IMR-90 (cell line): ENCODE results near the gene CDH16. TPM values are rescaled to one million over a fixed set of nuclear protein-coding genes. Genes with fewer than 3 reads are reported as not detected.

Experiments
- ATAC-seq: fragments of 200-7000 bp; cut with Tn5 transposase; 2 replicates; pipeline ENCODE4 v1.9.1; 2020; ENCODE audit warnings: low read depth, mild to moderate bottlenecking, moderate library complexity
- BruUV-seq: library from RNA; stranded (reverse); fragments of 400-500 nt; replicated peaks from 2 replicates; lab custom pipeline; 2021; lab: Mats Ljungman, UMichigan
- CTCF ChIA-PET: fragments of 300-600 bp; formaldehyde crosslinking; extraction: SDS; loops from one replicate; lab custom pipeline; 2021; ENCODE audit warnings: antibody characterized with exemption; lab: Yijun Ruan, JAX
- POLR2A ChIA-PET: fragments of 300-600 bp; sonication (Branson Sonifier 250); formaldehyde crosslinking; loops from one replicate; lab custom pipeline; 2022; ENCODE audit warnings: antibody characterized with exemption; ENCODE audit not compliant: unreplicated experiment; lab: Charles Lee
- DNase-seq: peaks from one replicate; pipeline ENCODE4 v3.0.0; 2013
- H2AFZ ChIP-seq: replicated peaks from 2 replicates; pipeline ENCODE3; 2013; ENCODE audit warnings: low read length, mild to moderate bottlenecking; ENCODE audit not compliant: poor library complexity
- H2AK5ac ChIP-seq: 2 replicates; pipeline ENCODE4 v1.6.1; 2013; ENCODE audit warnings: low read depth, low read length, inconsistent platforms
- H2AK9ac ChIP-seq: replicated peaks from 2 replicates; pipeline ENCODE3; 2013; ENCODE audit warnings: mild to moderate bottlenecking, low read depth, low read length, moderate library complexity; ENCODE audit not compliant: poor library complexity
- H2BK120ac ChIP-seq: 2 replicates; pipeline ENCODE4 v1.6.1; 2013; ENCODE audit warnings: low read depth, low read length, inconsistent platforms
- H2BK15ac ChIP-seq: 3 replicates; pipeline ENCODE4 v1.6.1; 2013; ENCODE audit warnings: low read depth, low read length, inconsistent platforms
- H2BK20ac ChIP-seq: 2 replicates; pipeline ENCODE4 v1.6.1; 2013; ENCODE audit warnings: low read depth, mild to moderate bottlenecking, inconsistent platforms, low read length, moderate library complexity
- H2BK5ac ChIP-seq: 2 replicates; pipeline ENCODE4 v1.6.1; 2013; ENCODE audit warnings: mild to moderate bottlenecking, low read depth, low read length, inconsistent platforms; ENCODE audit not compliant: poor library complexity, severe bottlenecking
- H3K14ac ChIP-seq: replicated peaks from 2 replicates; pipeline ENCODE4 v1.6.1; 2013; ENCODE audit warnings: low read depth, low read length, inconsistent platforms
- H3K18ac ChIP-seq: 2 replicates; pipeline ENCODE4 v1.6.1; 2013; ENCODE audit warnings: low read depth, low read length, control low read depth
- H3K23ac ChIP-seq: 2 replicates; pipeline ENCODE4 v1.6.1; 2013; ENCODE audit warnings: low read depth, low read length, inconsistent platforms
- H3K27ac ChIP-seq: 2 replicates; pipeline ENCODE4 v1.5.1; 2013; ENCODE audit warnings: mild to moderate bottlenecking, control low read depth, low read length; ENCODE audit not compliant: insufficient read depth
- H3K27me3 ChIP-seq: 2 replicates; pipeline ENCODE4 v1.6.1; 2013; ENCODE audit warnings: low read length; ENCODE audit not compliant: control insufficient read depth, insufficient read depth
- H3K36me3 ChIP-seq: 2 replicates; pipeline ENCODE4 v1.6.1; 2013; ENCODE audit warnings: low read length, mixed read lengths; ENCODE audit not compliant: control insufficient read depth, insufficient read depth
- H3K4ac ChIP-seq: 2 replicates; pipeline ENCODE4 v1.6.1; 2013; ENCODE audit warnings: low read depth, low read length, inconsistent platforms
- H3K4me1 ChIP-seq: 2 replicates; pipeline ENCODE4 v1.6.1; 2013; ENCODE audit warnings: low read length, mixed read lengths; ENCODE audit not compliant: control insufficient read depth, insufficient read depth
- H3K4me2 ChIP-seq: 2 replicates; pipeline ENCODE4 v1.6.1; 2013; ENCODE audit warnings: low read depth, mild to moderate bottlenecking, control low read depth, low read length, moderate library complexity
- H3K4me3 ChIP-seq: 2 replicates; pipeline ENCODE4 v1.5.1; 2013; ENCODE audit warnings: low read depth, mild to moderate bottlenecking, control low read depth, low read length, moderate library complexity; ENCODE audit not compliant: insufficient read depth
- H3K56ac ChIP-seq: 2 replicates; pipeline ENCODE4 v1.6.1; 2013; ENCODE audit warnings: low read length, inconsistent platforms; ENCODE audit not compliant: insufficient read depth; ENCODE audit errors: extremely low read depth
- H3K79me1 ChIP-seq, 2 experiments: 2 replicates each; pipeline ENCODE4 v1.6.1; 2013; ENCODE audit warnings: low read length in 2 of 2, inconsistent platforms in 1 of 2, low read depth in 1 of 2
- H3K9ac ChIP-seq: 2 replicates; pipeline ENCODE4 v1.6.1; 2013; ENCODE audit warnings: low read depth, low read length, control low read depth
- H3K9me1 ChIP-seq: 2 replicates; pipeline ENCODE4 v1.6.1; 2013; ENCODE audit warnings: low read length, inconsistent platforms; ENCODE audit not compliant: insufficient read depth
- H3K9me3 ChIP-seq: 2 replicates; pipeline ENCODE4 v1.6.1; 2013; ENCODE audit warnings: low read length; ENCODE audit not compliant: control insufficient read depth, insufficient read depth
- H4K20me1 ChIP-seq: 2 replicates; pipeline ENCODE4 v1.6.1; 2013; ENCODE audit warnings: low read length, inconsistent platforms; ENCODE audit not compliant: insufficient read depth
- H4K5ac ChIP-seq: 2 replicates; pipeline ENCODE4 v1.6.1; 2013; ENCODE audit warnings: mild to moderate bottlenecking, low read depth, low read length, control low read depth
- H4K8ac ChIP-seq, 2 experiments: 2 replicates each; pipeline ENCODE4 v1.6.1; 2013; ENCODE audit warnings: low read depth in 2 of 2, low read length in 2 of 2, control low read depth in 1 of 2, inconsistent platforms in 1 of 2
- H4K91ac ChIP-seq: 2 replicates; pipeline ENCODE4 v1.6.1; 2013; ENCODE audit warnings: low read depth, low read length, inconsistent platforms; ENCODE audit not compliant: insufficient read depth
- BHLHE40 ChIP-seq: fragments of 150-350 bp; IDR thresholded peaks from 2 replicates; pipeline ENCODE4 v1.6.1; 2016; ENCODE audit warnings: mild to moderate bottlenecking, low read depth, low read length
- CEBPB ChIP-seq: IDR thresholded peaks from 2 replicates; pipeline ENCODE4 v1.6.1; 2012; ENCODE audit warnings: low read depth, low read length, improper control_type of control experiment
- CTCF ChIP-seq: conservative IDR thresholded peaks from 2 replicates; pipeline ENCODE4 v1.5.1; 2012; ENCODE audit warnings: mild to moderate bottlenecking, low read depth, low read length, improper control_type of control experiment
- RAD21 ChIP-seq: IDR thresholded peaks from 2 replicates; pipeline ENCODE4 v1.6.1; 2012; ENCODE audit warnings: low read length, improper control_type of control experiment
- RFX5 ChIP-seq: IDR thresholded peaks from 2 replicates; pipeline ENCODE4 v1.8.0; 2012; ENCODE audit warnings: low read depth, mild to moderate bottlenecking, low read length, moderate library complexity
- SMC3 ChIP-seq: fragments of 150-350 bp; IDR thresholded peaks from 2 replicates; pipeline ENCODE4 v1.6.1; 2016; ENCODE audit warnings: low read depth, mild to moderate bottlenecking, antibody characterized with exemption, low read length, moderate library complexity
- WGBS, 2 experiments: methylation state at CpG; one replicate each; pipeline versions ENCODE4 v1.1.5 to v1.1.7; 2013; ENCODE audit warnings: missing lambda C conversion rate in 2 of 2; ENCODE audit not compliant: insufficient read length in 1 of 2; ENCODE audit errors: extremely low coverage in 2 of 2; 5-methylcytosine and 5-hydroxymethylcytosine counted together
- dilution Hi-C: fragments of 300-500 bp; cut with HindIII; formaldehyde crosslinking; loops from one replicate; pipeline ENCODE4 v1.14.3; 2018; ENCODE audit warnings: low sequenced_read_pairs; ENCODE audit not compliant: unreplicated experiment
- in situ Hi-C: fragments of 300-500 bp; cut with MboI; formaldehyde crosslinking; loops from 3 replicates; pipeline ENCODE4 v1.14.3; 2019; ENCODE audit warnings: low sequenced_read_pairs, inconsistent platforms, mixed read lengths
- intact Hi-C: fragments of 100-400 bp; cut with micrococcal nuclease; formaldehyde crosslinking; loops from 2 replicates; pipeline ENCODE4 v1.10.0; 2022
- polyA plus RNA-seq, 3 experiments: library from polyadenylated mRNA; depleted of rRNA; stranded (reverse); fragments of >200 nt; gene quantifications; 2 replicates each; pipeline ENCODE4 v1.2.3, GENCODE V29; 2012; ENCODE audit warnings: low replicate concordance in 1 of 3
- total RNA-seq: library from RNA; depleted of rRNA; stranded (reverse); fragments of >200 nt; gene quantifications from 2 replicates; pipeline ENCODE4 v1.2.3, GENCODE V29; 2012

The CDH16 gene
- total and polyA plus RNA-seq, 2 of the 4 experiments (the other 2 are of a cell fraction): not detected

- Histone ChIP-seq H4K5ac (no peak overlapping the region), H3K27ac (no peak overlapping the region), H4K91ac (no peak overlapping the region), H3K36me3 (no peaks in the 10 kb centered on the region), H2BK5ac (no peak overlapping the region), H3K27me3 (peaks cover 12% of the 10 kb centered on the region), H3K4me2 (no peak overlapping the region), H3K23ac (no peak overlapping the region), H4K20me1 (no peaks in the 10 kb centered on the region), H3K56ac (no peak overlapping the region), H3K18ac (no peak overlapping the region), H3K14ac (no peak overlapping the region), H3K4me3 (no peak overlapping the region), H3K9ac (no peak overlapping the region), H4K8ac (no peak overlapping the region), H2AFZ (no peak overlapping the region), H3K9me1 (no peaks in the 10 kb centered on the region), H3K9me3 (peaks cover 2% of the 10 kb centered on the region; the same call in 1 of the 2 replicates), H2BK15ac (no peak overlapping the region), H3K4ac (no peak overlapping the region), H3K4me1 (no peaks in the 10 kb centered on the region; the same call in 1 of the 2 replicates), H2BK120ac (no peak overlapping the region), H2AK9ac (no peak overlapping the region), H2AK5ac (no peak overlapping the region), H2BK20ac (no peak overlapping the region), H3K79me1 (no peaks in the 10 kb centered on the region)
- ATAC-seq: peak; percentile 93
- in situ Hi-C loops (no loop called here), intact Hi-C loops (loop anchor here (1.0 kb wide), 2 partner anchors 201 to 231 kb away; no protein-coding TSS in a partner anchor), dilution Hi-C loops (no loop called here)
- TF ChIP-seq CTCF (peak; percentile 84), SMC3 (peak; percentile 87), CEBPB (no peak), RFX5 (no peak), BHLHE40 (no peak), RAD21 (peak; percentile 86)
- ChIA-PET POLR2A (no interaction called here), CTCF (interaction anchor here (0.5 to 1.2 kb wide), 3 partner anchors 201 to 1167 kb away, joined by 3 to 4 read pairs (median 3); no protein-coding TSS in a partner anchor)
- no TSS peak for BruUV-seq
- peak; percentile 73 for DNase-seq
- 0% methylated on average over 3 of the region's 8 CpGs; no CpG with 5 or more reads in 1 of the 2 experiments for WGBS, 2 experiments
Observed at GRCh38 chr16:66954097-66954659, 35.5 kb upstream of the CDH16 start.
